GM18858 (cell line): ENCODE data around the gene RNF38.
"Not testable (repeated sequence)": the region's sequence is repeated elsewhere in the genome, so short reads cannot be mapped to it uniquely, and the experiment has no call there.

ENCODE experiments used
- ATAC-seq: cut with Tn5 transposase; IDR thresholded peaks from one replicate; pipeline ENCODE4 v1.9.1; 2021; ENCODE audit not compliant: unreplicated experiment

The RNF38 gene

GRCh38 chr9:36407122-36407723 lies 7.2 kb upstream of the RNF38 start:
- no peak for ATAC-seq

- no peak for ATAC-seq
Observed at GRCh38 chr9:36402536-36402935, 2.5 kb upstream of the RNF38 start.

GRCh38 chr9:36401897-36402480 lies 1.9 kb upstream of the RNF38 start:
- no peak for ATAC-seq

GRCh38 chr9:36401164-36401740 lies 1.2 kb upstream of the RNF38 start:
- peak; percentile 30 for ATAC-seq

- ATAC-seq = peak; percentile 44
Observed at GRCh38 chr9:36400332-36401163, 479 bp upstream of the RNF38 start.

GRCh38 chr9:36398745-36399144 lies 1.3 kb downstream of the RNF38 start:
- ATAC-seq = no peak

- ATAC-seq = no peak
Observed at GRCh38 chr9:36396985-36397384, 3.1 kb downstream of the RNF38 start.

- no peak for ATAC-seq
Observed at GRCh38 chr9:36392489-36392888, 7.6 kb downstream of the RNF38 start.

- ATAC-seq = no peak
Observed at GRCh38 chr9:36389590-36389989, 10.5 kb downstream of the RNF38 start.

GRCh38 chr9:36386396-36386965 lies 13.6 kb downstream of the RNF38 start:
- ATAC-seq = not testable (repeated sequence)

GRCh38 chr9:36382484-36382883 lies 17.6 kb downstream of the RNF38 start:
- no peak for ATAC-seq

- no peak for ATAC-seq
Observed at GRCh38 chr9:36364577-36364976, 35.5 kb downstream of the RNF38 start.

- ATAC-seq = no peak
Observed at GRCh38 chr9:36363448-36363847, 36.6 kb downstream of the RNF38 start.

- no peak for ATAC-seq
Observed at GRCh38 chr9:36358486-36358885, 41.6 kb downstream of the RNF38 start.

- no peak for ATAC-seq
Observed at GRCh38 chr9:36357639-36358038, 42.4 kb downstream of the RNF38 start.

- no peak for ATAC-seq
Observed at GRCh38 chr9:36346569-36346968, 53.5 kb downstream of the RNF38 start.

- no peak for ATAC-seq
Observed at GRCh38 chr9:36345103-36345846, 54.8 kb downstream of the RNF38 start.

GRCh38 chr9:36341936-36342577 lies 58.0 kb downstream of the RNF38 start:
- peak; percentile 66 for ATAC-seq

- no peak for ATAC-seq
Observed at GRCh38 chr9:36337865-36338264, 62.2 kb downstream of the RNF38 start.

- ATAC-seq = no peak
Observed at GRCh38 chr9:36337002-36337401, 63.1 kb downstream of the RNF38 start.
